GM18868 (cell line): ENCODE results near the gene C19orf44.
"Not testable (repeated sequence)": the region's sequence is repeated elsewhere in the genome, so short reads cannot be mapped to it uniquely, and the experiment has no call there.

Experiments
- ATAC-seq: cut with Tn5 transposase; IDR thresholded peaks from one replicate; pipeline ENCODE4 v1.9.1; 2021; ENCODE audit warnings: mild to moderate bottlenecking, moderate library complexity; ENCODE audit not compliant: unreplicated experiment

Gene C19orf44

GRCh38 chr19:16466802-16467427 lies 29.3 kb upstream of the C19orf44 start:
- ATAC-seq = not testable (repeated sequence)

- ATAC-seq = no peak
These were observed 28.6 kb upstream of the C19orf44 start for GRCh38 chr19:16467581-16467980.

GRCh38 chr19:16470541-16470910 lies 25.7 kb upstream of the C19orf44 start:
- ATAC-seq = no peak

GRCh38 chr19:16470911-16471811 lies 25.0 kb upstream of the C19orf44 start:
- ATAC-seq = peak; percentile 23

- not testable (repeated sequence) for ATAC-seq
These were observed 23.7 kb upstream of the C19orf44 start for GRCh38 chr19:16472559-16472899.

GRCh38 chr19:16472992-16473391 lies 23.2 kb upstream of the C19orf44 start:
- no peak for ATAC-seq

GRCh38 chr19:16473875-16474392 lies 22.3 kb upstream of the C19orf44 start:
- no peak for ATAC-seq

- no peak for ATAC-seq
These were observed 19.8 kb upstream of the C19orf44 start for GRCh38 chr19:16476401-16476800.

GRCh38 chr19:16477311-16477710 lies 18.9 kb upstream of the C19orf44 start:
- ATAC-seq = no peak

- ATAC-seq = no peak
These were observed 13.4 kb upstream of the C19orf44 start for GRCh38 chr19:16482745-16483144.

GRCh38 chr19:16486476-16486875 lies 9.7 kb upstream of the C19orf44 start:
- not testable (repeated sequence) for ATAC-seq

- no peak for ATAC-seq
These were observed 404 bp downstream of the C19orf44 start for GRCh38 chr19:16496613-16496983.

GRCh38 chr19:16497042-16497441 lies 848 bp downstream of the C19orf44 start:
- no peak for ATAC-seq

- no peak for ATAC-seq
These were observed 1.6 kb downstream of the C19orf44 start for GRCh38 chr19:16497837-16498236.

GRCh38 chr19:16504271-16504670 lies 8.1 kb downstream of the C19orf44 start:
- ATAC-seq = no peak

- not testable (repeated sequence) for ATAC-seq
These were observed 10.0 kb downstream of the C19orf44 start for GRCh38 chr19:16506161-16506560.

GRCh38 chr19:16506961-16507360 lies 10.8 kb downstream of the C19orf44 start:
- ATAC-seq = no peak

GRCh38 chr19:16508546-16508945 lies 12.4 kb downstream of the C19orf44 start:
- no peak for ATAC-seq

- no peak for ATAC-seq
These were observed 13.2 kb downstream of the C19orf44 start for GRCh38 chr19:16509141-16510061.

GRCh38 chr19:16512611-16513010 lies 16.4 kb downstream of the C19orf44 start:
- not testable (repeated sequence) for ATAC-seq

GRCh38 chr19:16514383-16515019 lies 18.3 kb downstream of the C19orf44 start:
- no peak for ATAC-seq
